Panc1 (cell line): ENCODE results near the gene RASGEF1B. TPM values are rescaled to one million over a fixed set of nuclear protein-coding genes. Genes with fewer than 3 reads are reported as not detected.

Experiments
- ATAC-seq: fragments of 200-7000 bp; cut with Tn5 transposase; 2 replicates; pipeline ENCODE4 v1.9.1; 2020; ENCODE audit warnings: mild to moderate bottlenecking, moderate library complexity
- BruUV-seq: library from RNA; stranded (reverse); fragments of 400-500 nt; replicated peaks from 2 replicates; lab custom pipeline; 2021; lab: Mats Ljungman, UMichigan
- CTCF ChIA-PET: fragments of 300-600 bp; sonication (Branson Sonifier 250); formaldehyde crosslinking; loops from one replicate; lab custom pipeline; 2022; ENCODE audit warnings: antibody characterized with exemption; lab: Charles Lee
- POLR2A ChIA-PET: fragments of 300-600 bp; sonication (Branson Sonifier 250); formaldehyde crosslinking; loops from one replicate; lab custom pipeline; 2022; ENCODE audit warnings: antibody characterized with exemption; lab: Charles Lee
- DNase-seq: peaks from one replicate; pipeline ENCODE4 v3.0.0-alpha.2; 2010; ENCODE audit warnings: low read depth, low spot score
- H3K27ac ChIP-seq: 2 replicates; pipeline ENCODE4 v1.5.1; 2011; ENCODE audit warnings: mild to moderate bottlenecking, low read length, inconsistent platforms
- H3K27me3 ChIP-seq: fragments of 200-500 bp; sonication (Bioruptor generic); 2 replicates; pipeline ENCODE4 v1.6.0; 2014; ENCODE audit warnings: low read length, inconsistent platforms; ENCODE audit not compliant: control insufficient read depth, insufficient read depth
- H3K36me3 ChIP-seq: fragments of 200-500 bp; sonication (Bioruptor generic); 2 replicates; pipeline ENCODE4 v1.5.1; 2014; ENCODE audit warnings: inconsistent platforms, mild to moderate bottlenecking, low read length, moderate library complexity; ENCODE audit not compliant: control insufficient read depth, insufficient read depth
- H3K4me1 ChIP-seq: 2 replicates; pipeline ENCODE4 v1.5.1; 2011; ENCODE audit warnings: inconsistent platforms, mild to moderate bottlenecking, low read length, moderate library complexity; ENCODE audit not compliant: control insufficient read depth, insufficient read depth
- H3K4me3 ChIP-seq, 2 experiments: 2 replicates each; pipeline ENCODE4 v1.5.1; 2011 to 2012; ENCODE audit warnings: low read depth in 2 of 2, low read length in 2 of 2, mild to moderate bottlenecking in 2 of 2, inconsistent platforms in 1 of 2, moderate library complexity in 1 of 2
- H3K9me3 ChIP-seq: fragments of 200-500 bp; sonication (Bioruptor generic); 2 replicates; pipeline ENCODE4 v1.5.1; 2014; ENCODE audit warnings: low read depth, mild to moderate bottlenecking, inconsistent platforms, low read length, moderate library complexity; ENCODE audit not compliant: control insufficient read depth, insufficient read depth
- POLR2AphosphoS5 ChIP-seq: IDR thresholded peaks from 2 replicates; pipeline ENCODE4 v1.6.1; 2012; ENCODE audit warnings: mild to moderate bottlenecking, low read depth, low read length, moderate library complexity
- REST ChIP-seq, 2 experiments: IDR thresholded peaks; 2 replicates each; pipeline ENCODE4 v1.6.1; 2011 to 2012; ENCODE audit warnings: low read depth in 2 of 2, control low read depth in 1 of 2, low read length in 1 of 2, mild to moderate bottlenecking in 1 of 2, moderate library complexity in 1 of 2; ENCODE audit not compliant: insufficient read depth in 1 of 2
- SIN3A ChIP-seq: IDR thresholded peaks from 2 replicates; pipeline ENCODE4 v1.6.1; 2012; ENCODE audit warnings: low read depth, mild to moderate bottlenecking, low read length, moderate library complexity, borderline replicate concordance; ENCODE audit not compliant: insufficient read depth
- TCF7L2 ChIP-seq: IDR thresholded peaks from 2 replicates; pipeline ENCODE4 v1.6.1; 2011; ENCODE audit warnings: mild to moderate bottlenecking, low read depth, low read length, inconsistent platforms
- in situ Hi-C: cut with HindIII; loops from 2 replicates; pipeline ENCODE4 v1.10.0; 2016; ENCODE audit warnings: low sequenced_read_pairs, low pct_unique_long_range_greater_than_20kb
- intact Hi-C: fragments of 100-400 bp; cut with micrococcal nuclease; formaldehyde crosslinking; loops from one replicate; pipeline ENCODE4 v1.10.0; 2022; ENCODE audit not compliant: unreplicated experiment
- total RNA-seq: library from RNA; stranded (reverse); gene quantifications from one replicate; pipeline ENCODE4 v1.2.1, GENCODE V29; 2021; ENCODE audit not compliant: unreplicated experiment
- TF ChIP-seq, protein P1 (sequence below): fragments of 450-650 bp; IDR thresholded peaks from 2 replicates; pipeline ENCODE4 v1.5.1; 2017; ENCODE audit warnings: mild to moderate bottlenecking

RASGEF1B gene
- total RNA-seq, 1 experiment from 2014 or later: not detected

DNA sequence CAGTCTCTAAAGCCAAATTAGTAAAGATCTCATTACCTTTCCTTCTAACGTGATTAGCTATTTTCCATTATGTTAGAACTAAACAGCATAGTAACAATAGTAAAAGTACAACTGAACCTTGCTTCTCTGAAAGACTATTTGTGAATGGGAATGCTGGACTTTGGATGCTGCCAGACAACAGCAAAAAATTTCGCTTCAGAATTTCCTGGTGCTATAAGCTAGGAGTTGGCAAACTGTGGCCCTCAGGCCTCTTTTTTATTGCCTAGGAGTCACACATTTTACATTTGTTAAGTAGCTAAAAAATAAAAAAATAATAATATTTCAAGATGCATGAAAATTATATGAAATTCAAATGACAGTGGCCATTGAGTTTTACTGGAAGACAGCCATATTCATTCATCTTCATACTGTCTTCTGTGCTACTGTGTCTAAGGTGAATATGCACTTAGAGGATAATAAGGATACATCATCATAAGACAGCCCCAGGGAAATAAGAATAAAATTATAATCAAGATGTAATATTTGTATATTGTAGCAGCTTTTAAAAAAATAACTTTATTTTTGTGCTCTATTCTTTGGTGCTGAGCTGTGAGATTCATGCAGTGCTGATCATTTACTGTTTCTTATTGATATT is 34.6 kb downstream of the RASGEF1B start:
- POLR2A ChIA-PET: no interaction called here

GRCh38 chr4:81436096-81436495 is 35.6 kb downstream of the RASGEF1B start:
- intact Hi-C loops: no loop called here
- no peak for ATAC-seq

More for the DNA sequence above, 34.6 kb downstream of the RASGEF1B start:
- H3K36me3 ChIP-seq: no peaks in the 10 kb centered on the region
- ATAC-seq (no peak), DNase-seq (no peak)
- in situ Hi-C loops: no loop called here
- H3K4me1 ChIP-seq: no peaks in the 10 kb centered on the region
- intact Hi-C loops: no loop called here
- TF ChIP-seq SIN3A (no peak), REST (IDR thresholded peaks at IDR 0.05; ENCODE audit: insufficient read depth in 1 of 2, low read depth in 2 of 2, low read length in 1 of 2) (no peak), POLR2AphosphoS5 (no peak), TCF7L2 (no peak)
- TF ChIP-seq, protein P1, sequence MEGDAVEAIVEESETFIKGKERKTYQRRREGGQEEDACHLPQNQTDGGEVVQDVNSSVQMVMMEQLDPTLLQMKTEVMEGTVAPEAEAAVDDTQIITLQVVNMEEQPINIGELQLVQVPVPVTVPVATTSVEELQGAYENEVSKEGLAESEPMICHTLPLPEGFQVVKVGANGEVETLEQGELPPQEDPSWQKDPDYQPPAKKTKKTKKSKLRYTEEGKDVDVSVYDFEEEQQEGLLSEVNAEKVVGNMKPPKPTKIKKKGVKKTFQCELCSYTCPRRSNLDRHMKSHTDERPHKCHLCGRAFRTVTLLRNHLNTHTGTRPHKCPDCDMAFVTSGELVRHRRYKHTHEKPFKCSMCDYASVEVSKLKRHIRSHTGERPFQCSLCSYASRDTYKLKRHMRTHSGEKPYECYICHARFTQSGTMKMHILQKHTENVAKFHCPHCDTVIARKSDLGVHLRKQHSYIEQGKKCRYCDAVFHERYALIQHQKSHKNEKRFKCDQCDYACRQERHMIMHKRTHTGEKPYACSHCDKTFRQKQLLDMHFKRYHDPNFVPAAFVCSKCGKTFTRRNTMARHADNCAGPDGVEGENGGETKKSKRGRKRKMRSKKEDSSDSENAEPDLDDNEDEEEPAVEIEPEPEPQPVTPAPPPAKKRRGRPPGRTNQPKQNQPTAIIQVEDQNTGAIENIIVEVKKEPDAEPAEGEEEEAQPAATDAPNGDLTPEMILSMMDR: no peak
- H3K27ac ChIP-seq: no peak overlapping the region
- BruUV-seq: no TSS peak
- H3K9me3 ChIP-seq: no peaks in the 10 kb centered on the region
- H3K4me3 ChIP-seq: no peak overlapping the region
- H3K27me3 ChIP-seq: no peaks in the 10 kb centered on the region
- CTCF ChIA-PET: no interaction called here

More at GRCh38 chr4:81436096-81436495, 35.6 kb downstream of the RASGEF1B start:
- H3K36me3 ChIP-seq: no peaks in the 10 kb centered on the region
- BruUV-seq: no TSS peak
- H3K27me3 ChIP-seq: no peaks in the 10 kb centered on the region
- in situ Hi-C loops: no loop called here
- ChIA-PET POLR2A (no interaction called here), CTCF (no interaction called here)
- H3K4me1 ChIP-seq: no peaks in the 10 kb centered on the region
- DNase-seq: no peak
- H3K4me3 ChIP-seq: no peak overlapping the region
- no peaks in the 10 kb centered on the region for H3K9me3 ChIP-seq
- no peak overlapping the region for H3K27ac ChIP-seq
- TF ChIP-seq SIN3A (no peak), REST (IDR thresholded peaks at IDR 0.05; ENCODE audit: insufficient read depth in 1 of 2, low read depth in 2 of 2, low read length in 1 of 2) (no peak), POLR2AphosphoS5 (no peak), TCF7L2 (no peak)
- TF ChIP-seq, protein P1: no peak
